ENCODE data around the gene KLHDC2. TPM values are rescaled to one million over a fixed set of nuclear protein-coding genes. Genes with fewer than 3 reads are reported as not detected.
"Not testable (repeated sequence)": the region's sequence is repeated elsewhere in the genome, so short reads cannot be mapped to it uniquely, and the experiment has no call there.

KLHDC2 gene
- total RNA-seq, 1 experiment from 2014 or later = 26.4 TPM

DNA sequence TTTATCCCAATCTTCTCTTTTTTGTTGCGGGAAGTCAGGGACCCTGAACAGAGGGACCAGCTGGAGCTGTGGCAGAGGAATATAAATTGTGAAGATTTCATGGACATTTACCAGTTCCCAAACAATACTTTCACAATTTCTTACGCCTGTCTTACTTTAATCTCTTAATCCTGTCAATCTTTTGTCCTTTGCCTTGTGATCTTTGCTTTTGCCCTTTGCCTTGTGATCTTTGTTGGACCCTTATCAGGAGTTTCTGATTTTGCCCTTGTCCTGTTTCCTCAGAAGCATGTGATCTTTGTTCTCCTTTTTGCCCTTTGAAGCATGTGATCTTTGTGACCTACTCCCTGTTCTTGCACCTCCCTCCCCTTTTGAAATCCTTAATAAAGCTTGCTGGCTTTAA, 48.2 kb downstream of the KLHDC2 start:
- H3K9me2 ChIP-seq (ENCODE audit: insufficient read depth); intact Hi-C loops (cut with micrococcal nuclease); H2AFZ ChIP-seq (ENCODE audit: low read depth, low read length, poor library complexity, severe bottlenecking); POLR2A ChIA-PET; H3K27ac ChIP-seq (ENCODE audit: low read depth, low read length); H3K79me2 ChIP-seq (ENCODE audit: insufficient read depth, low read length); H3K9me3 ChIP-seq (ENCODE audit: control insufficient read depth in 1 of 2, insufficient read depth in 1 of 2, low read depth in 1 of 2, low read length in 2 of 2); H3K4me1 ChIP-seq (ENCODE audit: control insufficient read depth in 1 of 2, insufficient read depth in 2 of 2, low read length in 2 of 2); H4K20me1 ChIP-seq (ENCODE audit: insufficient read depth); H3K9ac ChIP-seq (ENCODE audit: low read length); ATAC-seq; BruUV-seq (replicated peaks); DNase-seq (ENCODE audit: low read depth, low spot score); CTCF ChIA-PET; H3K4me3 ChIP-seq (replicated peaks in 1 of 2; ENCODE audit: low read depth in 1 of 2, low read length in 2 of 2); H3K27me3 ChIP-seq (ENCODE audit: insufficient read depth, low read length); RAD21 ChIA-PET (ENCODE audit: low non-redundant PET in 1 of 2, low total read pairs in 2 of 2, uncharacterized antibody in 2 of 2, unreplicated experiment in 2 of 2); H3K4me2 ChIP-seq (ENCODE audit: low read length): not testable (repeated sequence)
- H3K36me3 ChIP-seq (ENCODE audit: control insufficient read depth in 1 of 2, insufficient read depth in 2 of 2, low read length in 2 of 2) = peaks cover 52 to 61% of the 10 kb centered on the region in 2 experiments

DNA sequence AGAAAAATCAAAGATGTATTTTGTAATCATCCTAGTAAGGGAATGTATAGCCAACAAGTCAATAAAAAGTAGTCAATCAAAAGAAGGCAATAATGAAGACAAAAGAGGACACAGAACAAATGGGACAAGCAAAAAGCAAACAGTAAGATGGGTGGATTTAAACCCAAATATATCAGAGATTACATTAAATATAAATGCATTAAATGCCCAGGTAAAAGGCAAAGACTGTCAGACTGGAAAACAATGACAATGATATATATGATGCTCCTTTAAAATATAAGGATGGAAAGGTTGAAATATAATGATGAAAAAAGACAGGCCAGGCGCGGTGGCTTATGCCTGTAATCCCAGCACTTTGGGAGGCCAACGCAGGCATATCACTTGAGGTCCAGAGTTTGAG, 48.9 kb downstream of the KLHDC2 start:
- POLR2A ChIA-PET = no interaction called here
- no peak for DNase-seq (ENCODE audit: low read depth, low spot score)
- no peaks in the 10 kb centered on the region for H3K9me2 ChIP-seq (ENCODE audit: insufficient read depth)
- no peak overlapping the region for H2AFZ ChIP-seq (ENCODE audit: low read depth, low read length, poor library complexity, severe bottlenecking)
- CTCF ChIA-PET = no interaction called here
- H4K20me1 ChIP-seq (ENCODE audit: insufficient read depth) = no peaks in the 10 kb centered on the region
- intact Hi-C loops (cut with micrococcal nuclease) = no loop called here
- H3K4me3 ChIP-seq (replicated peaks in 1 of 2; ENCODE audit: low read depth in 1 of 2, low read length in 2 of 2) = no peak overlapping the region
- no peak overlapping the region for H3K4me2 ChIP-seq (ENCODE audit: low read length)
- BruUV-seq (replicated peaks) = no TSS peak
- H3K9ac ChIP-seq (ENCODE audit: low read length) = no peak overlapping the region
- TF ChIP-seq POLR2AphosphoS5 (IDR thresholded peaks at IDR 0.05; ENCODE audit: low read depth, low read length) = no peak
- no peak for TF ChIP-seq POLR2A (IDR thresholded peaks at IDR 0.05; ENCODE audit: borderline replicate concordance, extremely low read depth, insufficient read depth, insufficient read length)
- no peak for TF ChIP-seq TCF7L2 (IDR thresholded peaks at IDR 0.05; ENCODE audit: borderline replicate concordance, extremely low read depth, insufficient read depth, insufficient read length)
- TF ChIP-seq ZNF274 (IDR thresholded peaks at IDR 0.05; ENCODE audit: low read depth, low read length) = no peak
- TF ChIP-seq, protein P1, sequence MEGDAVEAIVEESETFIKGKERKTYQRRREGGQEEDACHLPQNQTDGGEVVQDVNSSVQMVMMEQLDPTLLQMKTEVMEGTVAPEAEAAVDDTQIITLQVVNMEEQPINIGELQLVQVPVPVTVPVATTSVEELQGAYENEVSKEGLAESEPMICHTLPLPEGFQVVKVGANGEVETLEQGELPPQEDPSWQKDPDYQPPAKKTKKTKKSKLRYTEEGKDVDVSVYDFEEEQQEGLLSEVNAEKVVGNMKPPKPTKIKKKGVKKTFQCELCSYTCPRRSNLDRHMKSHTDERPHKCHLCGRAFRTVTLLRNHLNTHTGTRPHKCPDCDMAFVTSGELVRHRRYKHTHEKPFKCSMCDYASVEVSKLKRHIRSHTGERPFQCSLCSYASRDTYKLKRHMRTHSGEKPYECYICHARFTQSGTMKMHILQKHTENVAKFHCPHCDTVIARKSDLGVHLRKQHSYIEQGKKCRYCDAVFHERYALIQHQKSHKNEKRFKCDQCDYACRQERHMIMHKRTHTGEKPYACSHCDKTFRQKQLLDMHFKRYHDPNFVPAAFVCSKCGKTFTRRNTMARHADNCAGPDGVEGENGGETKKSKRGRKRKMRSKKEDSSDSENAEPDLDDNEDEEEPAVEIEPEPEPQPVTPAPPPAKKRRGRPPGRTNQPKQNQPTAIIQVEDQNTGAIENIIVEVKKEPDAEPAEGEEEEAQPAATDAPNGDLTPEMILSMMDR (IDR thresholded peaks at IDR 0.05 in 2 of 3, conservative IDR thresholded peaks at IDR 0.05 in 1 of 3; ENCODE audit: borderline replicate concordance in 1 of 3, insufficient read depth in 1 of 3, low read depth in 2 of 3, low read length in 2 of 3) = no peak
- TF ChIP-seq YY1 (IDR thresholded peaks at IDR 0.05; ENCODE audit: extremely low read depth, insufficient replicate concordance, low read depth, low read length) = no peak
- no peak for TF ChIP-seq SIN3A (IDR thresholded peaks at IDR 0.05; ENCODE audit: low read depth)
- TF ChIP-seq, protein P2, sequence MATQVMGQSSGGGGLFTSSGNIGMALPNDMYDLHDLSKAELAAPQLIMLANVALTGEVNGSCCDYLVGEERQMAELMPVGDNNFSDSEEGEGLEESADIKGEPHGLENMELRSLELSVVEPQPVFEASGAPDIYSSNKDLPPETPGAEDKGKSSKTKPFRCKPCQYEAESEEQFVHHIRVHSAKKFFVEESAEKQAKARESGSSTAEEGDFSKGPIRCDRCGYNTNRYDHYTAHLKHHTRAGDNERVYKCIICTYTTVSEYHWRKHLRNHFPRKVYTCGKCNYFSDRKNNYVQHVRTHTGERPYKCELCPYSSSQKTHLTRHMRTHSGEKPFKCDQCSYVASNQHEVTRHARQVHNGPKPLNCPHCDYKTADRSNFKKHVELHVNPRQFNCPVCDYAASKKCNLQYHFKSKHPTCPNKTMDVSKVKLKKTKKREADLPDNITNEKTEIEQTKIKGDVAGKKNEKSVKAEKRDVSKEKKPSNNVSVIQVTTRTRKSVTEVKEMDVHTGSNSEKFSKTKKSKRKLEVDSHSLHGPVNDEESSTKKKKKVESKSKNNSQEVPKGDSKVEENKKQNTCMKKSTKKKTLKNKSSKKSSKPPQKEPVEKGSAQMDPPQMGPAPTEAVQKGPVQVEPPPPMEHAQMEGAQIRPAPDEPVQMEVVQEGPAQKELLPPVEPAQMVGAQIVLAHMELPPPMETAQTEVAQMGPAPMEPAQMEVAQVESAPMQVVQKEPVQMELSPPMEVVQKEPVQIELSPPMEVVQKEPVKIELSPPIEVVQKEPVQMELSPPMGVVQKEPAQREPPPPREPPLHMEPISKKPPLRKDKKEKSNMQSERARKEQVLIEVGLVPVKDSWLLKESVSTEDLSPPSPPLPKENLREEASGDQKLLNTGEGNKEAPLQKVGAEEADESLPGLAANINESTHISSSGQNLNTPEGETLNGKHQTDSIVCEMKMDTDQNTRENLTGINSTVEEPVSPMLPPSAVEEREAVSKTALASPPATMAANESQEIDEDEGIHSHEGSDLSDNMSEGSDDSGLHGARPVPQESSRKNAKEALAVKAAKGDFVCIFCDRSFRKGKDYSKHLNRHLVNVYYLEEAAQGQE (IDR thresholded peaks at IDR 0.05; ENCODE audit: low read depth) = no peak
- TF ChIP-seq FOSL1 (IDR thresholded peaks at IDR 0.05; ENCODE audit: low read depth) = no peak
- no peak for TF ChIP-seq MAX (IDR thresholded peaks at IDR 0.05)
- TF ChIP-seq JUND (IDR thresholded peaks at IDR 0.05) = no peak
- TF ChIP-seq SRF (IDR thresholded peaks at IDR 0.05; ENCODE audit: low read depth) = no peak
- TF ChIP-seq EGR1 (IDR thresholded peaks at IDR 0.05; ENCODE audit: low read depth) = no peak
- no peak for TF ChIP-seq CBX3 (IDR thresholded peaks at IDR 0.05; ENCODE audit: low read depth)
- no peak for TF ChIP-seq ELF1 (IDR thresholded peaks at IDR 0.05; ENCODE audit: borderline replicate concordance, low read depth)
- TF ChIP-seq SP1 (IDR thresholded peaks at IDR 0.05; ENCODE audit: low read depth) = no peak
- H3K9me3 ChIP-seq (ENCODE audit: control insufficient read depth in 1 of 2, insufficient read depth in 1 of 2, low read depth in 1 of 2, low read length in 2 of 2) = peaks cover 5 to 6% of the 10 kb centered on the region in 2 experiments; a peak in 2 of 4 replicates
- H3K27me3 ChIP-seq (ENCODE audit: insufficient read depth, low read length) = no peaks in the 10 kb centered on the region
- no peaks in the 10 kb centered on the region for H3K79me2 ChIP-seq (ENCODE audit: insufficient read depth, low read length)
- H3K27ac ChIP-seq (ENCODE audit: low read depth, low read length) = no peak overlapping the region
- H3K36me3 ChIP-seq (ENCODE audit: control insufficient read depth in 1 of 2, insufficient read depth in 2 of 2, low read length in 2 of 2) = peaks cover 52 to 54% of the 10 kb centered on the region in 2 experiments
- ATAC-seq = no peak
- RAD21 ChIA-PET (ENCODE audit: low non-redundant PET in 1 of 2, low total read pairs in 2 of 2, uncharacterized antibody in 2 of 2, unreplicated experiment in 2 of 2) = no interaction called here
- H3K4me1 ChIP-seq (ENCODE audit: control insufficient read depth in 1 of 2, insufficient read depth in 2 of 2, low read length in 2 of 2) = no peaks in the 10 kb centered on the region

Measured in HCT116 (cell line).